ENCODE data around the gene RNF130. TPM values are rescaled to one million over a fixed set of nuclear protein-coding genes. Genes with fewer than 3 reads are reported as not detected.
"Not testable (repeated sequence)": the region's sequence is repeated elsewhere in the genome, so short reads cannot be mapped to it uniquely, and the experiment has no call there.

Gene RNF130
- total RNA-seq, 1 donor from 2014 or later: 70.8 TPM

- Mint-ChIP-seq H3K9me3 (ENCODE audit: unreplicated experiment) (no peaks in the 10 kb centered on the region), H3K4me1 (ENCODE audit: unreplicated experiment) (peaks cover 11% of the 10 kb centered on the region), H3K36me3 (ENCODE audit: unreplicated experiment) (peaks cover 25% of the 10 kb centered on the region), H3K4me3 (ENCODE audit: unreplicated experiment) (no peak overlapping the region), H3K27ac (ENCODE audit: unreplicated experiment) (no peak overlapping the region), H3K27me3 (ENCODE audit: unreplicated experiment) (no peaks in the 10 kb centered on the region)
- no peak for TF ChIP-seq CTCF (IDR thresholded peaks at IDR 0.05)
- no peak for DNase-seq (ENCODE audit: extremely low spot score, unreplicated experiment)
Measured at GRCh38 chr5:180020176-180020575, 51.4 kb downstream of the RNF130 start.

- DNase-seq (ENCODE audit: extremely low spot score, unreplicated experiment): no peak
- Mint-ChIP-seq H3K36me3 (ENCODE audit: unreplicated experiment) (peaks cover 23% of the 10 kb centered on the region), H3K27me3 (ENCODE audit: unreplicated experiment) (no peaks in the 10 kb centered on the region), H3K4me3 (ENCODE audit: unreplicated experiment) (no peak overlapping the region), H3K4me1 (ENCODE audit: unreplicated experiment) (peaks cover 11% of the 10 kb centered on the region), H3K9me3 (ENCODE audit: unreplicated experiment) (no peaks in the 10 kb centered on the region), H3K27ac (ENCODE audit: unreplicated experiment) (peak overlapping the region; percentile 84)
- TF ChIP-seq CTCF (IDR thresholded peaks at IDR 0.05): no peak
Measured at GRCh38 chr5:180018347-180019060, 53.1 kb downstream of the RNF130 start.

- not testable (repeated sequence) for DNase-seq (ENCODE audit: extremely low spot score, unreplicated experiment); H3K4me3 Mint-ChIP-seq (ENCODE audit: unreplicated experiment); H3K27me3 Mint-ChIP-seq (ENCODE audit: unreplicated experiment); H3K9me3 Mint-ChIP-seq (ENCODE audit: unreplicated experiment); H3K27ac Mint-ChIP-seq (ENCODE audit: unreplicated experiment)
- Mint-ChIP-seq H3K36me3 (ENCODE audit: unreplicated experiment) (peaks cover 24% of the 10 kb centered on the region), H3K4me1 (ENCODE audit: unreplicated experiment) (peaks cover 11% of the 10 kb centered on the region)
Measured at GRCh38 chr5:180015523-180015922, 56.0 kb downstream of the RNF130 start.

GRCh38 chr5:180013678-180014077, 57.9 kb downstream of the RNF130 start:
- no peak for TF ChIP-seq CTCF (IDR thresholded peaks at IDR 0.05)
- Mint-ChIP-seq H3K27ac (ENCODE audit: unreplicated experiment) (no peak overlapping the region), H3K9me3 (ENCODE audit: unreplicated experiment) (no peaks in the 10 kb centered on the region), H3K4me3 (ENCODE audit: unreplicated experiment) (no peak overlapping the region), H3K27me3 (ENCODE audit: unreplicated experiment) (no peaks in the 10 kb centered on the region), H3K4me1 (ENCODE audit: unreplicated experiment) (peaks cover 5% of the 10 kb centered on the region), H3K36me3 (ENCODE audit: unreplicated experiment) (peaks cover 17% of the 10 kb centered on the region)
- DNase-seq (ENCODE audit: extremely low spot score, unreplicated experiment): no peak

- TF ChIP-seq CTCF (IDR thresholded peaks at IDR 0.05): no peak
- Mint-ChIP-seq H3K9me3 (ENCODE audit: unreplicated experiment) (no peaks in the 10 kb centered on the region), H3K4me1 (ENCODE audit: unreplicated experiment) (no peaks in the 10 kb centered on the region), H3K4me3 (ENCODE audit: unreplicated experiment) (no peak overlapping the region), H3K27me3 (ENCODE audit: unreplicated experiment) (no peaks in the 10 kb centered on the region), H3K36me3 (ENCODE audit: unreplicated experiment) (peaks cover 17% of the 10 kb centered on the region), H3K27ac (ENCODE audit: unreplicated experiment) (no peak overlapping the region)
- DNase-seq (ENCODE audit: extremely low spot score, unreplicated experiment): no peak
Measured at GRCh38 chr5:180012316-180012715, 59.2 kb downstream of the RNF130 start.

All from osteocyte (in vitro differentiated cells).